Liver (tissue), 3 donors: Measurements from ENCODE around the gene CCBE1.

Experiments used
- ATF3 ChIP-seq: IDR thresholded peaks from 2 replicates; pipeline ENCODE4 v1.6.1; 2016; ENCODE audit warnings: antibody characterized with exemption
- EGR1 ChIP-seq, 2 donors: IDR thresholded peaks; 2 replicates each; pipeline ENCODE4 v1.6.1; 2016 to 2018; ENCODE audit warnings: antibody characterized with exemption in 2 of 2, low read depth in 2 of 2
- FOXA1 ChIP-seq: IDR thresholded peaks from 2 replicates; pipeline ENCODE4 v1.6.1; 2016; ENCODE audit warnings: antibody characterized with exemption
- JUND ChIP-seq, 2 donors: IDR thresholded peaks; 2 replicates each; pipeline ENCODE4 v1.6.1; 2016; ENCODE audit warnings: antibody characterized with exemption in 2 of 2
- RAD21 ChIP-seq, 2 donors: IDR thresholded peaks; 2 replicates each; pipeline ENCODE4 v1.6.1; 2016; ENCODE audit warnings: antibody characterized with exemption in 2 of 2, mild to moderate bottlenecking in 2 of 2
- RXRA ChIP-seq, 2 donors: IDR thresholded peaks; 2 replicates each; pipeline ENCODE4 v1.6.1; 2017 to 2018; ENCODE audit warnings: antibody characterized with exemption in 2 of 2, mild to moderate bottlenecking in 1 of 2
- SP1 ChIP-seq: IDR thresholded peaks from 2 replicates; pipeline ENCODE4 v1.6.1; 2018; ENCODE audit warnings: antibody characterized with exemption, mild to moderate bottlenecking
- TAF1 ChIP-seq: conservative IDR thresholded peaks from 2 replicates; pipeline ENCODE4 v1.6.1; 2016; ENCODE audit warnings: antibody characterized with exemption, mild to moderate bottlenecking
- YY1 ChIP-seq: IDR thresholded peaks from 2 replicates; pipeline ENCODE4 v1.6.1; 2016; ENCODE audit warnings: antibody characterized with exemption, mild to moderate bottlenecking
- TF ChIP-seq, protein P1 (sequence below): fragments of 150-350 bp; IDR thresholded peaks from 2 replicates; pipeline ENCODE4 v1.5.1; 2017; ENCODE audit warnings: improper control_type of control experiment, low read depth, low read length; ENCODE audit not compliant: missing input control
- TF ChIP-seq, protein P2 (sequence below): IDR thresholded peaks from 2 replicates; pipeline ENCODE4 v1.6.1; 2016; ENCODE audit warnings: antibody characterized with exemption, mild to moderate bottlenecking
- TF ChIP-seq, protein P3 (sequence below): IDR thresholded peaks from 2 replicates; pipeline ENCODE4 v1.6.1; 2016; ENCODE audit warnings: antibody characterized with exemption
- TF ChIP-seq, protein P4 (sequence below): IDR thresholded peaks from 2 replicates; pipeline ENCODE4 v1.6.1; 2016; ENCODE audit warnings: antibody characterized with exemption
- donor health status: healthy.
- donor health status: healthy.

DNA sequence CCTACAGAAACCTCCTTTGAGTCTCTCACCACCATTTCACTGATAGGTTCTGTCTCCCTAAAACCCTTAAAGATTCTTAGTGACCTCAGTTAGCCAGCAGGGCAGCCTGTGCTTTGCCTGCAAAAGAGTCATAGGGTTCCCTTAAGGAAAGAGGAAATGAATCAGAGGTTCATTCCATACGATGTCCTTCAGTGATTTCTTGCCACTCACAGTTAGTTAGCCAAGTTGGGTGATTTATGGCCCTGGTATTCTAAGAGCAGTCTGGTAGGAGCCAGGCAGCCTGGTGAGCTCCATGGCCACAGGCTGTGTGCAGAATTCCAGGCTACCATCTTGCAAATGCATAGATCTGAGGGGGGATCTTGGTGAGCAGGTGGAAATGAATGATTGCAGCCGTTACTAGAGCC is 18.7 kb upstream of the CCBE1 start:
- TF ChIP-seq, protein P1, sequence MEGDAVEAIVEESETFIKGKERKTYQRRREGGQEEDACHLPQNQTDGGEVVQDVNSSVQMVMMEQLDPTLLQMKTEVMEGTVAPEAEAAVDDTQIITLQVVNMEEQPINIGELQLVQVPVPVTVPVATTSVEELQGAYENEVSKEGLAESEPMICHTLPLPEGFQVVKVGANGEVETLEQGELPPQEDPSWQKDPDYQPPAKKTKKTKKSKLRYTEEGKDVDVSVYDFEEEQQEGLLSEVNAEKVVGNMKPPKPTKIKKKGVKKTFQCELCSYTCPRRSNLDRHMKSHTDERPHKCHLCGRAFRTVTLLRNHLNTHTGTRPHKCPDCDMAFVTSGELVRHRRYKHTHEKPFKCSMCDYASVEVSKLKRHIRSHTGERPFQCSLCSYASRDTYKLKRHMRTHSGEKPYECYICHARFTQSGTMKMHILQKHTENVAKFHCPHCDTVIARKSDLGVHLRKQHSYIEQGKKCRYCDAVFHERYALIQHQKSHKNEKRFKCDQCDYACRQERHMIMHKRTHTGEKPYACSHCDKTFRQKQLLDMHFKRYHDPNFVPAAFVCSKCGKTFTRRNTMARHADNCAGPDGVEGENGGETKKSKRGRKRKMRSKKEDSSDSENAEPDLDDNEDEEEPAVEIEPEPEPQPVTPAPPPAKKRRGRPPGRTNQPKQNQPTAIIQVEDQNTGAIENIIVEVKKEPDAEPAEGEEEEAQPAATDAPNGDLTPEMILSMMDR: no peak
- no peak for TF ChIP-seq RAD21 (IDR thresholded peaks at IDR 0.05)
- no peak for TF ChIP-seq RXRA (IDR thresholded peaks at IDR 0.05)
- TF ChIP-seq, protein P2, sequence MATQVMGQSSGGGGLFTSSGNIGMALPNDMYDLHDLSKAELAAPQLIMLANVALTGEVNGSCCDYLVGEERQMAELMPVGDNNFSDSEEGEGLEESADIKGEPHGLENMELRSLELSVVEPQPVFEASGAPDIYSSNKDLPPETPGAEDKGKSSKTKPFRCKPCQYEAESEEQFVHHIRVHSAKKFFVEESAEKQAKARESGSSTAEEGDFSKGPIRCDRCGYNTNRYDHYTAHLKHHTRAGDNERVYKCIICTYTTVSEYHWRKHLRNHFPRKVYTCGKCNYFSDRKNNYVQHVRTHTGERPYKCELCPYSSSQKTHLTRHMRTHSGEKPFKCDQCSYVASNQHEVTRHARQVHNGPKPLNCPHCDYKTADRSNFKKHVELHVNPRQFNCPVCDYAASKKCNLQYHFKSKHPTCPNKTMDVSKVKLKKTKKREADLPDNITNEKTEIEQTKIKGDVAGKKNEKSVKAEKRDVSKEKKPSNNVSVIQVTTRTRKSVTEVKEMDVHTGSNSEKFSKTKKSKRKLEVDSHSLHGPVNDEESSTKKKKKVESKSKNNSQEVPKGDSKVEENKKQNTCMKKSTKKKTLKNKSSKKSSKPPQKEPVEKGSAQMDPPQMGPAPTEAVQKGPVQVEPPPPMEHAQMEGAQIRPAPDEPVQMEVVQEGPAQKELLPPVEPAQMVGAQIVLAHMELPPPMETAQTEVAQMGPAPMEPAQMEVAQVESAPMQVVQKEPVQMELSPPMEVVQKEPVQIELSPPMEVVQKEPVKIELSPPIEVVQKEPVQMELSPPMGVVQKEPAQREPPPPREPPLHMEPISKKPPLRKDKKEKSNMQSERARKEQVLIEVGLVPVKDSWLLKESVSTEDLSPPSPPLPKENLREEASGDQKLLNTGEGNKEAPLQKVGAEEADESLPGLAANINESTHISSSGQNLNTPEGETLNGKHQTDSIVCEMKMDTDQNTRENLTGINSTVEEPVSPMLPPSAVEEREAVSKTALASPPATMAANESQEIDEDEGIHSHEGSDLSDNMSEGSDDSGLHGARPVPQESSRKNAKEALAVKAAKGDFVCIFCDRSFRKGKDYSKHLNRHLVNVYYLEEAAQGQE: no peak
- no peak for TF ChIP-seq YY1
- no peak for TF ChIP-seq SP1
- TF ChIP-seq EGR1 (IDR thresholded peaks at IDR 0.05; ENCODE audit: low read depth in 2 of 2): no peak
- TF ChIP-seq ATF3: no peak
- TF ChIP-seq TAF1: no peak
- no peak for TF ChIP-seq FOXA1
- TF ChIP-seq JUND (IDR thresholded peaks at IDR 0.05): no peak
- TF ChIP-seq, protein P3, sequence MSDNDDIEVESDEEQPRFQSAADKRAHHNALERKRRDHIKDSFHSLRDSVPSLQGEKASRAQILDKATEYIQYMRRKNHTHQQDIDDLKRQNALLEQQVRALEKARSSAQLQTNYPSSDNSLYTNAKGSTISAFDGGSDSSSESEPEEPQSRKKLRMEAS: no peak
- TF ChIP-seq, protein P4, sequence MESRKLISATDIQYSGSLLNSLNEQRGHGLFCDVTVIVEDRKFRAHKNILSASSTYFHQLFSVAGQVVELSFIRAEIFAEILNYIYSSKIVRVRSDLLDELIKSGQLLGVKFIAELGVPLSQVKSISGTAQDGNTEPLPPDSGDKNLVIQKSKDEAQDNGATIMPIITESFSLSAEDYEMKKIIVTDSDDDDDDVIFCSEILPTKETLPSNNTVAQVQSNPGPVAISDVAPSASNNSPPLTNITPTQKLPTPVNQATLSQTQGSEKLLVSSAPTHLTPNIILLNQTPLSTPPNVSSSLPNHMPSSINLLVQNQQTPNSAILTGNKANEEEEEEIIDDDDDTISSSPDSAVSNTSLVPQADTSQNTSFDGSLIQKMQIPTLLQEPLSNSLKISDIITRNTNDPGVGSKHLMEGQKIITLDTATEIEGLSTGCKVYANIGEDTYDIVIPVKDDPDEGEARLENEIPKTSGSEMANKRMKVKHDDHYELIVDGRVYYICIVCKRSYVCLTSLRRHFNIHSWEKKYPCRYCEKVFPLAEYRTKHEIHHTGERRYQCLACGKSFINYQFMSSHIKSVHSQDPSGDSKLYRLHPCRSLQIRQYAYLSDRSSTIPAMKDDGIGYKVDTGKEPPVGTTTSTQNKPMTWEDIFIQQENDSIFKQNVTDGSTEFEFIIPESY: no peak
